WTC11 (cell line): ENCODE results near the gene ZXDB. TPM values are rescaled to one million over a fixed set of nuclear protein-coding genes. Genes with fewer than 3 reads are reported as not detected.

Experiments
- ATAC-seq: fragments of 200-7000 bp; cut with Tn5 transposase; 2 replicates; pipeline ENCODE4 v1.10.0; 2021; ENCODE audit warnings: mild to moderate bottlenecking, moderate library complexity
- CTCF ChIA-PET: fragments of 300-600 bp; sonication (Branson Sonifier 250); formaldehyde crosslinking; loops from one replicate; lab custom pipeline; 2021; ENCODE audit warnings: antibody characterized with exemption; lab: Charles Lee
- POLR2A ChIA-PET: fragments of 350-600 bp; sonication (Branson Sonifier 250); formaldehyde crosslinking; loops from one replicate; lab custom pipeline; 2021; ENCODE audit warnings: antibody characterized with exemption; lab: Charles Lee
- DNase-seq: peaks from one replicate; pipeline ENCODE4 v3.0.0; 2021; ENCODE audit warnings: low spot score
- H3K27ac Mint-ChIP-seq: 2 replicates; pipeline ENCODE4 v1.8.0; 2021; ENCODE audit warnings: mixed read lengths
- H3K27me3 Mint-ChIP-seq: 2 replicates; pipeline ENCODE4 v1.8.0; 2021; ENCODE audit warnings: low read depth, mild to moderate bottlenecking, moderate library complexity, mixed read lengths
- H3K36me3 Mint-ChIP-seq: 2 replicates; pipeline ENCODE4 v1.8.0; 2021; ENCODE audit warnings: mixed read lengths
- H3K4me1 Mint-ChIP-seq: 2 replicates; pipeline ENCODE4 v1.8.0; 2022; ENCODE audit warnings: mixed read lengths
- H3K4me3 Mint-ChIP-seq: 2 replicates; pipeline ENCODE4 v1.8.0; 2021; ENCODE audit warnings: mild to moderate bottlenecking, moderate library complexity, mixed read lengths
- H3K9me3 Mint-ChIP-seq: 2 replicates; pipeline ENCODE4 v1.8.0; 2021; ENCODE audit warnings: mixed read lengths
- ATF1 ChIP-seq: sonication (generic); formaldehyde crosslinking; IDR thresholded peaks from 2 replicates; pipeline ENCODE4 v1.8.1; 2023; ENCODE audit warnings: mild to moderate bottlenecking, moderate library complexity, missing genetic modification reagents
- CBFB ChIP-seq: sonication (generic); formaldehyde crosslinking; IDR thresholded peaks from 2 replicates; pipeline ENCODE4 v1.8.1; 2022; ENCODE audit warnings: mild to moderate bottlenecking, low read depth, missing genetic modification reagents
- CREB1 ChIP-seq: sonication (generic); formaldehyde crosslinking; IDR thresholded peaks from 2 replicates; pipeline ENCODE4 v1.8.0; 2023; ENCODE audit warnings: mild to moderate bottlenecking, missing genetic modification reagents
- GTF2I ChIP-seq: fragments of 250-450 bp; sonication (Bioruptor Pico); conservative IDR thresholded peaks from 2 replicates; pipeline ENCODE4 v1.4.0; 2021; ENCODE audit warnings: mild to moderate bottlenecking
- KAT7 ChIP-seq: sonication (generic); formaldehyde crosslinking; IDR thresholded peaks from 2 replicates; pipeline ENCODE4 v1.8.1; 2023; ENCODE audit warnings: missing genetic modification reagents, mild to moderate bottlenecking, borderline replicate concordance
- MAX ChIP-seq: sonication (generic); formaldehyde crosslinking; IDR thresholded peaks from 2 replicates; pipeline ENCODE4 v1.8.0; 2022; ENCODE audit warnings: mild to moderate bottlenecking, missing genetic modification reagents
- NR2C2 ChIP-seq: sonication (generic); formaldehyde crosslinking; IDR thresholded peaks from 2 replicates; pipeline ENCODE4 v1.8.0; 2022; ENCODE audit warnings: mild to moderate bottlenecking, missing genetic modification reagents
- SOX15 ChIP-seq: fragments of 250-450 bp; sonication (Bioruptor Pico); IDR thresholded peaks from 2 replicates; pipeline ENCODE4 v1.9.0; 2021; ENCODE audit warnings: mild to moderate bottlenecking
- STAT6 ChIP-seq: sonication (generic); formaldehyde crosslinking; conservative IDR thresholded peaks from 2 replicates; pipeline ENCODE4 v1.8.1; 2023; ENCODE audit warnings: mild to moderate bottlenecking, low read depth, missing genetic modification reagents, moderate library complexity
- ZMAT4 ChIP-seq: fragments of 250-450 bp; sonication (Bioruptor Pico); IDR thresholded peaks from 2 replicates; pipeline ENCODE4 v1.9.0; 2021; ENCODE audit warnings: mild to moderate bottlenecking
- ZNF219 ChIP-seq: sonication (generic); formaldehyde crosslinking; IDR thresholded peaks from 2 replicates; pipeline ENCODE4 v1.8.0; 2023; ENCODE audit warnings: missing genetic modification reagents, mild to moderate bottlenecking, borderline replicate concordance
- ZNF232 ChIP-seq: sonication (generic); formaldehyde crosslinking; IDR thresholded peaks from 2 replicates; pipeline ENCODE4 v1.8.0; 2022; ENCODE audit warnings: mild to moderate bottlenecking, missing genetic modification reagents
- ZNF512 ChIP-seq: sonication (generic); formaldehyde crosslinking; IDR thresholded peaks from 2 replicates; pipeline ENCODE4 v1.8.1; 2022; ENCODE audit warnings: missing genetic modification reagents, borderline replicate concordance
- ZNF671 ChIP-seq: fragments of 250-450 bp; sonication (Bioruptor Pico); IDR thresholded peaks from 2 replicates; pipeline ENCODE4 v1.8.0; 2021; ENCODE audit warnings: mild to moderate bottlenecking
- total RNA-seq: library from RNA; stranded (reverse); gene quantifications from 3 replicates; pipeline ENCODE4 v1.2.3, GENCODE V29; 2021
- TF ChIP-seq, protein P1 (sequence below): sonication (generic); formaldehyde crosslinking; IDR thresholded peaks from 2 replicates; pipeline ENCODE4 v1.8.0; 2023; ENCODE audit warnings: missing genetic modification reagents, mild to moderate bottlenecking, borderline replicate concordance
- TF ChIP-seq, protein P2 (sequence below): sonication (generic); formaldehyde crosslinking; IDR thresholded peaks from 2 replicates; pipeline ENCODE4 v1.8.0; 2022; ENCODE audit warnings: mild to moderate bottlenecking, missing genetic modification reagents
- TF ChIP-seq, protein P3 (sequence below): sonication (generic); formaldehyde crosslinking; IDR thresholded peaks from 2 replicates; pipeline ENCODE4 v1.8.1; 2022; ENCODE audit warnings: mild to moderate bottlenecking, moderate library complexity, missing genetic modification reagents
- TF ChIP-seq, protein P4 (sequence below): sonication (generic); formaldehyde crosslinking; IDR thresholded peaks from 2 replicates; pipeline ENCODE4 v1.8.1; 2022; ENCODE audit warnings: low read depth, missing genetic modification reagents, borderline replicate concordance

ZXDB gene
- total RNA-seq, 1 experiment from 2014 or later: 7.8 TPM

DNA sequence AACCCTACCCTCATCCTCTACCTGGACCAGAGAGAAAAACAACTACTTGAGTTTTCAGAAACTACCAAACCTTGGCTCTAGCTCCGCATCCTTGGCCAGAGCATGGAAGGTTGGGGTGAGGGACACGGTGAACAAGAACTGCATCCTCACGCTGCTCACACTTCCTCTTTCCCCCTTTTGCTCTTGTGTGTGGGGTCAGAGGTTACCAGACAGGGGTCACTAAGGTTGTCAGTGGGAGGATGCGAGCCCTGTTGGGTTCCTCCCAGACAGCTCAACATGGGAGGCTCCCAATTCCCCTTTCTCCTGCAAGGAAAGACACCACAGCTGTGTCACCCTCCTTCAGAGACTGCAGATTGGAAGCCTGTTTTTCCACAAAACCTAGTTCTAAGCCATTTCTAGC, 5.5 kb upstream of the ZXDB start:
- ATAC-seq: no peak
- TF ChIP-seq NR2C2 (CRISPR knock-in tag): no peak
- TF ChIP-seq, protein P1, sequence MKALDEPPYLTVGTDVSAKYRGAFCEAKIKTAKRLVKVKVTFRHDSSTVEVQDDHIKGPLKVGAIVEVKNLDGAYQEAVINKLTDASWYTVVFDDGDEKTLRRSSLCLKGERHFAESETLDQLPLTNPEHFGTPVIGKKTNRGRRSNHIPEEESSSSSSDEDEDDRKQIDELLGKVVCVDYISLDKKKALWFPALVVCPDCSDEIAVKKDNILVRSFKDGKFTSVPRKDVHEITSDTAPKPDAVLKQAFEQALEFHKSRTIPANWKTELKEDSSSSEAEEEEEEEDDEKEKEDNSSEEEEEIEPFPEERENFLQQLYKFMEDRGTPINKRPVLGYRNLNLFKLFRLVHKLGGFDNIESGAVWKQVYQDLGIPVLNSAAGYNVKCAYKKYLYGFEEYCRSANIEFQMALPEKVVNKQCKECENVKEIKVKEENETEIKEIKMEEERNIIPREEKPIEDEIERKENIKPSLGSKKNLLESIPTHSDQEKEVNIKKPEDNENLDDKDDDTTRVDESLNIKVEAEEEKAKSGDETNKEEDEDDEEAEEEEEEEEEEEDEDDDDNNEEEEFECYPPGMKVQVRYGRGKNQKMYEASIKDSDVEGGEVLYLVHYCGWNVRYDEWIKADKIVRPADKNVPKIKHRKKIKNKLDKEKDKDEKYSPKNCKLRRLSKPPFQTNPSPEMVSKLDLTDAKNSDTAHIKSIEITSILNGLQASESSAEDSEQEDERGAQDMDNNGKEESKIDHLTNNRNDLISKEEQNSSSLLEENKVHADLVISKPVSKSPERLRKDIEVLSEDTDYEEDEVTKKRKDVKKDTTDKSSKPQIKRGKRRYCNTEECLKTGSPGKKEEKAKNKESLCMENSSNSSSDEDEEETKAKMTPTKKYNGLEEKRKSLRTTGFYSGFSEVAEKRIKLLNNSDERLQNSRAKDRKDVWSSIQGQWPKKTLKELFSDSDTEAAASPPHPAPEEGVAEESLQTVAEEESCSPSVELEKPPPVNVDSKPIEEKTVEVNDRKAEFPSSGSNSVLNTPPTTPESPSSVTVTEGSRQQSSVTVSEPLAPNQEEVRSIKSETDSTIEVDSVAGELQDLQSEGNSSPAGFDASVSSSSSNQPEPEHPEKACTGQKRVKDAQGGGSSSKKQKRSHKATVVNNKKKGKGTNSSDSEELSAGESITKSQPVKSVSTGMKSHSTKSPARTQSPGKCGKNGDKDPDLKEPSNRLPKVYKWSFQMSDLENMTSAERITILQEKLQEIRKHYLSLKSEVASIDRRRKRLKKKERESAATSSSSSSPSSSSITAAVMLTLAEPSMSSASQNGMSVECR (CRISPR knock-in tag): no peak
- TF ChIP-seq, protein P2, sequence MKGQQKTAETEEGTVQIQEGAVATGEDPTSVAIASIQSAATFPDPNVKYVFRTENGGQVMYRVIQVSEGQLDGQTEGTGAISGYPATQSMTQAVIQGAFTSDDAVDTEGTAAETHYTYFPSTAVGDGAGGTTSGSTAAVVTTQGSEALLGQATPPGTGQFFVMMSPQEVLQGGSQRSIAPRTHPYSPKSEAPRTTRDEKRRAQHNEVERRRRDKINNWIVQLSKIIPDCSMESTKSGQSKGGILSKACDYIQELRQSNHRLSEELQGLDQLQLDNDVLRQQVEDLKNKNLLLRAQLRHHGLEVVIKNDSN (CRISPR knock-in tag): no peak
- TF ChIP-seq ZNF219 (CRISPR knock-in tag): no peak
- no peak for TF ChIP-seq GTF2I (CRISPR knock-in tag)
- TF ChIP-seq SOX15 (CRISPR knock-in tag): no peak
- TF ChIP-seq ATF1 (CRISPR knock-in tag): no peak
- TF ChIP-seq ZMAT4 (CRISPR knock-in tag): no peak
- no peak for TF ChIP-seq CBFB
- no peak for TF ChIP-seq ZNF512 (CRISPR knock-in tag)
- no peak for TF ChIP-seq STAT6 (CRISPR knock-in tag)
- TF ChIP-seq, protein P3, sequence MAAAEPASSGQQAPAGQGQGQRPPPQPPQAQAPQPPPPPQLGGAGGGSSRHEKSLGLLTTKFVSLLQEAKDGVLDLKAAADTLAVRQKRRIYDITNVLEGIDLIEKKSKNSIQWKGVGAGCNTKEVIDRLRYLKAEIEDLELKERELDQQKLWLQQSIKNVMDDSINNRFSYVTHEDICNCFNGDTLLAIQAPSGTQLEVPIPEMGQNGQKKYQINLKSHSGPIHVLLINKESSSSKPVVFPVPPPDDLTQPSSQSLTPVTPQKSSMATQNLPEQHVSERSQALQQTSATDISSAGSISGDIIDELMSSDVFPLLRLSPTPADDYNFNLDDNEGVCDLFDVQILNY: no peak
- TF ChIP-seq KAT7 (CRISPR knock-in tag): no peak
- TF ChIP-seq ZNF671 (CRISPR knock-in tag): no peak
- TF ChIP-seq MAX (CRISPR knock-in tag): no peak
- no peak for TF ChIP-seq CREB1
- TF ChIP-seq, protein P4, sequence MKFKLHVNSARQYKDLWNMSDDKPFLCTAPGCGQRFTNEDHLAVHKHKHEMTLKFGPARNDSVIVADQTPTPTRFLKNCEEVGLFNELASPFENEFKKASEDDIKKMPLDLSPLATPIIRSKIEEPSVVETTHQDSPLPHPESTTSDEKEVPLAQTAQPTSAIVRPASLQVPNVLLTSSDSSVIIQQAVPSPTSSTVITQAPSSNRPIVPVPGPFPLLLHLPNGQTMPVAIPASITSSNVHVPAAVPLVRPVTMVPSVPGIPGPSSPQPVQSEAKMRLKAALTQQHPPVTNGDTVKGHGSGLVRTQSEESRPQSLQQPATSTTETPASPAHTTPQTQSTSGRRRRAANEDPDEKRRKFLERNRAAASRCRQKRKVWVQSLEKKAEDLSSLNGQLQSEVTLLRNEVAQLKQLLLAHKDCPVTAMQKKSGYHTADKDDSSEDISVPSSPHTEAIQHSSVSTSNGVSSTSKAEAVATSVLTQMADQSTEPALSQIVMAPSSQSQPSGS (CRISPR knock-in tag): no peak
- TF ChIP-seq ZNF232 (CRISPR knock-in tag): no peak
- TF ChIP-seq, all 79 proteins: peak for 0
- DNase-seq: no peak
- no peak overlapping the region for H3K27ac Mint-ChIP-seq
- POLR2A ChIA-PET: no interaction called here
- H3K36me3 Mint-ChIP-seq: no peaks in the 10 kb centered on the region
- H3K4me1 Mint-ChIP-seq: peaks cover 8% of the 10 kb centered on the region
- CTCF ChIA-PET: no interaction called here
- no peaks in the 10 kb centered on the region for H3K27me3 Mint-ChIP-seq
- no peak overlapping the region for H3K4me3 Mint-ChIP-seq
- H3K9me3 Mint-ChIP-seq: no peaks in the 10 kb centered on the region
